ENCODE measurements around the gene FRAT2.

Gene FRAT2

GRCh38 chr10:97334370-97335175 lies at the start of gene FRAT2:
TSS of gene FRAT2 (minus strand) at chr10:97334729. CDS start at chr10:97334572, 157 bp downstream.
- in situ Hi-C loops (cut with MboI; ENCODE audit: low sequenced_read_pairs), result no loop called here

DNA sequence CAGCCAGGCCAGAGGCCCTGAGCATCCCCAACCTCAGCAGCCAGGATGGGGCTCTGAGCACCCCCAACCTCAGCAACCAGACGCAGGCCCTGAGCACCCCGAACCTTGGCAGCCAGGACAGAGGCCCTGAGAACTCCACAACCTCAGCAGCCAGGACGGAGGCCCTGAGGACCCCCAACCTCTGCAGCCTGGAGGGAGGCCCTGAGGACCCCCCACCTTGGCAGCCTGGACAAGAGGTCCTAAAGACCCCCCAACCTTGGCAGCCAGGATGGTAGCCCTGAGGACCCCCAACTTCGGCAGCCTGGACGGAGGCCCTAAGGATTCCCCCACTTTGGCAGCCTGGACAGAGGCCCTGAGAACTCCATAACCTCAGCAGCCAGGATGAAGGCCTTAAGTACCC lies 49.6 kb upstream of the FRAT2 start:
- in situ Hi-C loops (cut with MboI; ENCODE audit: low sequenced_read_pairs), result no loop called here

DNA sequence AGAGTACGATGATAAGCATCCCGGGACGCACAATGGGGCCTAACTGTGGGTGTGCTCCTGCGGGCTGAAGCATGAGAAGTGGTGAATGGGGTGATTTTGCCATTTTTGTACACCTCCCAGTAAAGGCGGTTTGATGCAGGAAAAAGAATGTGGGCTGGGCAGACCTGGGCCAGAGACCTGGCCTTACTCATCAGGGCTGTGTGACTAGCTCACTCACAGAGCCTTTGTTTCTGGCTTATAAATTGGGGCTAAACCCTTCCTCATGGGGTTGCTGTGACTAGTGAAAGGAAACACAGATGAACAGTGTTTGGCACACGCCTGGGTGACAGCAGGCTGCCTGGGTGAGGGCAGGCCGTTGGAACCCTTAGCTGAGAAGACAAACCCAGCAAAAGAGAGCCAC lies 48.6 kb upstream of the FRAT2 start:
- in situ Hi-C loops (cut with MboI; ENCODE audit: low sequenced_read_pairs), result no loop called here

GRCh38 chr10:97381626-97382025 lies 47.1 kb upstream of the FRAT2 start:
- in situ Hi-C loops (cut with MboI; ENCODE audit: low sequenced_read_pairs), result no loop called here

GRCh38 chr10:97380516-97380915 lies 46.0 kb upstream of the FRAT2 start:
- in situ Hi-C loops (cut with MboI; ENCODE audit: low sequenced_read_pairs), result no loop called here

DNA sequence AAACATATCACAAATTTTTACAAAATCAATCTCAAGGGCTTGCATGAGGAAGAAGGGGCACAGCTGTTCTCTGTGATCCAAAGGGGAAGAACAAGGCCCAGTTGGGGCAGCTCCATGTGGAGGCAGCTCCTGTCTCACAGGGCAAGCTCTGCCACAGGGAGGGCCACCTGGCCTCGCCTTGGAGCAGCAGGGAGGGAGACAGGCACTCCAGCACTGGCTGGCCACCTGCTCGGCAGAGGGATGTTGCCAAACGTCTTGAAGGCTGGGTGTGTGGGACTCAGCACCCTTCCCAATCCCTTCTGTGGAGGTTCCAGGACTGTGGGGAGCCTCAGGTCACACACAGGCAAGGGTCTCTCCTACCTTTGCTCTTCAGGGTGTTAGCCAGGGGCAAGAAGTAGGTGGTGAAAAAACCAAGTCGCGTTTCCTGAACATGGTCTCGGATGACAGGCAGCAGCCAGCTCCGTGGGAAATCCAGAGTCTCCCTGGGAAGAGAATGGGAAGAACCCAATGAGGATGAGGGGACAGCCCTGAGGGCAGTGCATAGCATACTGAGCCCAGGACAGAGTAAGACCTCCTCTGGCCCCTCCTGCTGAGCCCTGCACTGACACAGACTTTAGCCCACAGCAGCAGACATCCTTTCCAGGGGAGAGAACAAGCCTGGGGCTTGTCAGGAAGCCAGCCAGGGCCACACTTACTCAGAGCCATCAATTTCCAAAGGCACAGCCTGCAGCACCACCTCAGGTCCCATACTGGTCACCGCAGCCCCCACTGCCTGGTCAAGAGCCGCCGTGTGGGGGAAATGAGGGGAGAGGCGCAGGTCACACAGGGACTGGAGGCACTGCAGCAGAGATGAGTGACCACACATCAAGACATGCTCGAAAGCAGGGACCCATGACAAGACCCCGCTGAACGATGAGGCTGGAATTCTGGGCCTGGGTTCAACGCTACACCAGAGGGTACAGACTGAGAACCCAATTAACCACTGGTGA lies 44.7 kb upstream of the FRAT2 start:
- in situ Hi-C loops (cut with MboI; ENCODE audit: low sequenced_read_pairs), result no loop called here

GRCh38 chr10:97376413-97376812 lies 41.9 kb upstream of the FRAT2 start:
- in situ Hi-C loops (cut with MboI; ENCODE audit: low sequenced_read_pairs), result no loop called here

GRCh38 chr10:97373456-97373855 lies 38.9 kb upstream of the FRAT2 start:
- in situ Hi-C loops (cut with MboI; ENCODE audit: low sequenced_read_pairs), result no loop called here

DNA sequence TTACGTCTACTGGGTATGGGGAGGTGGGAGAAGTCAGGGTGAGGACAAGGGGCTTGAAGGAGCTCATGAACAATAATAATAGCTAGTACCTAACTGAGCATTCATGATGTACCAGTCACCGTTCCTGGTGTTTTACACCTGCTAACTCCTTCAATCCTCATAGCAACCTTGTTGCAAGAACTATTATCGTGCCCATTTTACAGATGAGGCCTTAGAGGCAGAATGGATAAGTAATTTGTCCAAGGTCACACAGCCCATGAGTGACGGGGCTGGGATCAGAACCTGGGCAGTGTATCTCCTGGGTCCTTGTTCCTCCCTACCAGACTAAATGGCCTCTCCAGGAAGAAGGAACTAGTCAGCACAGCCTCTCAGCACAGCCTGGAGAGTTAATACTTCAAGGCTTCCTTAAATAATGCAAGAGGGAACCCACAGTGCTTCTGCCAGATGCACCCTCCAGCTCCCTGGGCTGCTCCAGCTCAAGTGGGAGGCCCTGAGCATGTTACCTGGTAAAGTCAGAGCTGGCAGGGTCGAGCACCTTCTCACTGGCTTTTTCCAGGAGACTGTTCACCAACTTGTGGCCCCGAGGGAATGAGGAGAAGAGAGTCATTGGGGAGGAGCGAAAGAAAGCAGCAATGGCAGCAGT lies 37.8 kb upstream of the FRAT2 start:
- in situ Hi-C loops (cut with MboI; ENCODE audit: low sequenced_read_pairs), result no loop called here

DNA sequence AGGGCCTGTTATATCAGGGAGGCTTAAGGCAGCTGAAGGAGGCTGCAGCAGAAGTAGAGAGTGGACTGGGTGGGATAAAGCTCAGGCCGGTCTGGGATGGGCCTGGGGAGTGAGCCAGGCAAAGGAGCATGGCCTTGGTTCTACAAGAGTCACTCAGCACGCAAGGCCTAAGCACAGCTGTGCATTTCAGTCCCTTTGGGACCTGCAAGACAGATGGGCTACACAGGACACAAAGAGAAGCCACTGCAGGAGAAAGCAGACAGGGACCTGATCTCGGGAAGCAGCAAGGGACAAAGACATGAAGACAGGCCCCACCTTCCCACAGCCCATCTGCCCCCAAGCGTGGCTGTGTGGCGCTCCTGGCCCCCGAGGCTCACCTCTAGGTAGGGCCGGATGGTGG lies 37.2 kb upstream of the FRAT2 start:
- in situ Hi-C loops (cut with MboI; ENCODE audit: low sequenced_read_pairs), result no loop called here

DNA sequence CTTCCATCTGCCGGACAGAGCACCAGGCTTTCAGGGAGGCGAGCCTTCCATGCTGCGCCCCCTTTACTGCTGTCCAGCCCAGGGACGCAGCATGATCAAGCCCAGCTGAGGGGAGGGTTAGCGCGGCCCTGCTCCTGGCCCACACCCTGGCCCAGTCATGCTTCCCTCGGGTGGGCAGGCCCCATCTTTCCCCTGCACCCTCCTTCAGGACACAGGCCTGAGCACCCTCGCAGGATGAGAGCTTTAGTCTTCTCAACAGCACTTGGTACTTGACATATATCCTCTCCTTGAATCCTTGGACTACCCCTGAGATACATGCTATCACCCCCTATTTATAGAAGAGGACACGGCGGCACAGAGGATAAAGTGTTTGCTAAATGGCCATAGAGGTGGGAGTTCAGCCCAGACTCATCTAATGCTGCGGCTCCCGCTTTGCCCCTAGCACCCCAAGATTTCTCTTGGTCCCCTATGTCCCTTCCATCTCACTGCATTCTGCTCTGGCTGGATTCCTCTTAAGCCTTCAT lies 32.7 kb upstream of the FRAT2 start:
- in situ Hi-C loops (cut with MboI; ENCODE audit: low sequenced_read_pairs), result no loop called here

- in situ Hi-C loops (cut with MboI; ENCODE audit: low sequenced_read_pairs), result no loop called here
Observed at GRCh38 chr10:97366572-97366971, 32.0 kb upstream of the FRAT2 start.

DNA sequence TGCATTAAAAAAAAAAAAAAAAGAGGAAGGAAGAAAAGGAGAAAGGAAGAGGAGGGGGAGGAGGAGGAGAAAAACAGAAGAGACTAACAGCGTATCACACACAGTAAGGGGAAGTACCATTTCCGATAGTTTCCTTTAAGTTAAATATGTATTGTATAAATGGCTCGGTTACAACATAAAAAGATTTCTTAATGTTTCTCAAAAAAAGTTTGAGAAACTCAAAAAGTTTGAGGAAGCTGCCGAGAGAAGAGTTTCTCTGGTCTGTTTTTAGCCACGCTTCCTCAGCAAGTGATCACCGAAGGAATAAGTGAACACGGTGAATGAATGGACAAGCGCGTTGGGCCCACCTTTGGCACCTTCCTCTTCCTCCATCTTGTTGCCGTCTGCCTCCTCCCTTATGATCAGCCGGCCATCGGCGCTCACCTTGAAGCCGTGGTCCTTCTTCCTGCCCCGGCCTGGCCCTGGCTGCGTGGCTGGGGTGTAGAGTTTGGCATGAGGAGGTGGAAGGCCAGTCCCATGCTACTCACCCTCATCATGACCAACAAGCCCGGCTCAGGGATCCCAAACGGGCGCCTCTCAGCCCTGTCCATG lies 31.3 kb upstream of the FRAT2 start:
- in situ Hi-C loops (cut with MboI; ENCODE audit: low sequenced_read_pairs), result no loop called here

GRCh38 chr10:97363071-97363470 lies 28.5 kb upstream of the FRAT2 start:
- in situ Hi-C loops (cut with MboI; ENCODE audit: low sequenced_read_pairs), result no loop called here

- in situ Hi-C loops (cut with MboI; ENCODE audit: low sequenced_read_pairs), result no loop called here
Observed at GRCh38 chr10:97362310-97363033, 27.9 kb upstream of the FRAT2 start.

GRCh38 chr10:97361537-97361901 lies 27.0 kb upstream of the FRAT2 start:
- in situ Hi-C loops (cut with MboI; ENCODE audit: low sequenced_read_pairs), result no loop called here

DNA sequence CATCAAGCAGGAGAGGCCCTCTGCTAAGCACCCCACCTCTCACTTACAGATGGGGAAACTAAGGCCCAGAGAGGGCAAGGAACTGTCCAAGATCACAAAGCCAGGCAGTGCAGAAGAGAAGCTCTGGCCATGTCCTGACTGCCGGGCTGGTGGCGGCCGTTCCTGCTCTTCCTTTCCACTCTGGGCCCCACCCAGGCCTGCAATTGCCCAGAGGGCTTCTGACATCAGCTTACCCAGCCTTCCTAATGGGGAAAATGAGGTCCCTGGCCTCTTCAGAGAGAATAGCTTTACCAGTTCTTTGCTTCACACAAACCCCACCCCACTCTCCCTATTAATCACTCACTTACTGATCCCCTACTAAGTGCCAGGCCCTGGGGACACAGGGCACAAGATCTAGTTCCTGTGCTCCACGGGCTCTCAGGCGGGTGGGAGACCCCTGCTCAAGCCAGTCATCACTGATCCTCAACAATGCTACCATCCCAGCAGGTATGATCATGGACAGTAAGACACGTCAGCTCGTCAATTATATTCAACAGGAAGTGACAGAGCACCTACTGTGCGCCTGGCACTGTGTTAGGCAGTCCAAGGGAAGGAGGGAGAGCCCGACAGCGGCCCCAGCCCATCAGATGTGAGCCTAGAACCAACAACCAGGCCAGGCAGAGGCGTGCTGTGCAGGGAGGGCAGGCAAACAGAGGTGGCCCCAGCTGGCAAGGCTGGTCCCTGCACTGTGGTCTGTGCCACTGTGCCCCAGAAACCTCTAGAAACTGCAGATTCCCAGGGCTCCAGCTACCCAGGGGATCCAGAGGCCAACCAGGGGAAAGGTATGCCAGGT lies 26.4 kb upstream of the FRAT2 start:
- in situ Hi-C loops (cut with MboI; ENCODE audit: low sequenced_read_pairs), result no loop called here

GRCh38 chr10:97358781-97359180 lies 24.3 kb upstream of the FRAT2 start:
- in situ Hi-C loops (cut with MboI; ENCODE audit: low sequenced_read_pairs), result no loop called here

DNA sequence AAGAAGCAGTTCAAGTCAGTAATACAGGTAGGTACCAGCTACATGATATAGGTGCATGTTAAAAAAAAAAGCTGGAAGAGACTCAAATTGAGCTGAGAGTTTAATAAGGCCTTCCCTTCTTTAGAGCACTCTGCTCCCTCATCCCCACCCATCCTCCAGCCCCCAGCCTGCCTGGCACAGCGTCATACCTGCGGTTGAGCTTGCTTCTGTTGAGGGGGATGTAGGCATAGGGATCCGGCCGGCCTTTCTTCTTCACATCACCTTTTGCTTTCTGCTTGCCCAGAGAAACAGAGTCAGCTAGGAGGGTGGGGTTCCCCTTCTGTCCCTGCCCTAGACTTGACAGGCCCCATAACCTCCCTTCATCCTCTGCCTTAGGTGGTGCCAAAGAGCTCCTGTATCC lies 23.8 kb upstream of the FRAT2 start:
- in situ Hi-C loops (cut with MboI; ENCODE audit: low sequenced_read_pairs), result no loop called here

Data from HL-60/S4 treated with phorbol 12-myristate 13-acetate at 8.2 ng/mL for 4 days and 3 days (cell line).